ENCODE measurements around the gene MVB12B.

The MVB12B gene

GRCh38 chr9:126307322-126308061, 19.1 kb upstream of the MVB12B start:
- no peak for DNase-seq (ENCODE audit: low read depth in 1 of 2, low spot score in 1 of 2)
- Histone ChIP-seq H3K27me3 (ENCODE audit: insufficient read depth, poor library complexity, severe bottlenecking) (no peaks in the 10 kb centered on the region), H3K27ac (replicated peaks) (no peak overlapping the region), H3K4me3 (replicated peaks; ENCODE audit: insufficient read depth, low read length) (no peak overlapping the region)
- TF ChIP-seq CTCF (IDR thresholded peaks at IDR 0.05; ENCODE audit: insufficient read depth, low read length), result no peak
- TF ChIP-seq POLR2AphosphoS5 (IDR thresholded peaks at IDR 0.05; ENCODE audit: low read depth), result no peak
- no peak for TF ChIP-seq REST (IDR thresholded peaks at IDR 0.05; ENCODE audit: insufficient replicate concordance, low read depth)
- TF ChIP-seq SPI1 (IDR thresholded peaks at IDR 0.05; ENCODE audit: borderline replicate concordance, low read depth), result no peak
- TF ChIP-seq GABPA (IDR thresholded peaks at IDR 0.05; ENCODE audit: low read depth), result no peak

- no peak for DNase-seq (ENCODE audit: low read depth in 1 of 2, low spot score in 1 of 2)
- no peak overlapping the region for H3K27ac ChIP-seq (replicated peaks)
- H3K4me3 ChIP-seq (replicated peaks; ENCODE audit: insufficient read depth, low read length), result no peak overlapping the region
- H3K27me3 ChIP-seq (ENCODE audit: insufficient read depth, poor library complexity, severe bottlenecking), result no peaks in the 10 kb centered on the region
- TF ChIP-seq GABPA (IDR thresholded peaks at IDR 0.05; ENCODE audit: low read depth), result no peak
- no peak for TF ChIP-seq CTCF (IDR thresholded peaks at IDR 0.05; ENCODE audit: insufficient read depth, low read length)
- TF ChIP-seq REST (IDR thresholded peaks at IDR 0.05; ENCODE audit: insufficient replicate concordance, low read depth), result no peak
- no peak for TF ChIP-seq POLR2AphosphoS5 (IDR thresholded peaks at IDR 0.05; ENCODE audit: low read depth)
- TF ChIP-seq SPI1 (IDR thresholded peaks at IDR 0.05; ENCODE audit: borderline replicate concordance, low read depth), result peak; percentile 21; the same call in 1 of the 2 replicates
Observed at GRCh38 chr9:126309427-126310189, 17.0 kb upstream of the MVB12B start.

GRCh38 chr9:126312584-126313551, 13.8 kb upstream of the MVB12B start:
- no peak overlapping the region for H3K27ac ChIP-seq (replicated peaks)
- TF ChIP-seq POLR2AphosphoS5 (IDR thresholded peaks at IDR 0.05; ENCODE audit: low read depth), result no peak
- TF ChIP-seq REST (IDR thresholded peaks at IDR 0.05; ENCODE audit: insufficient replicate concordance, low read depth), result no peak
- TF ChIP-seq SPI1 (IDR thresholded peaks at IDR 0.05; ENCODE audit: borderline replicate concordance, low read depth), result no peak
- no peak for TF ChIP-seq CTCF (IDR thresholded peaks at IDR 0.05; ENCODE audit: insufficient read depth, low read length)
- TF ChIP-seq GABPA (IDR thresholded peaks at IDR 0.05; ENCODE audit: low read depth), result no peak
- no peak for DNase-seq (ENCODE audit: low read depth in 1 of 2, low spot score in 1 of 2)
- no peak overlapping the region for H3K4me3 ChIP-seq (replicated peaks; ENCODE audit: insufficient read depth, low read length)
- H3K27me3 ChIP-seq (ENCODE audit: insufficient read depth, poor library complexity, severe bottlenecking), result no peaks in the 10 kb centered on the region
